HepG2 (cell line): ENCODE results near the gene GFAP.
A peak's percentile ranks its signal among the peaks of the same experiment; 100 is the strongest.

ENCODE experiments used
- EP300 ChIP-seq, 3 experiments: sonication (generic) in 1 of 3; formaldehyde crosslinking in 1 of 3; IDR thresholded peaks; 2 replicates each; pipeline versions ENCODE4 v1.5.1 to v1.6.1; 2011 to 2020; ENCODE audit warnings: low read depth in 2 of 3, low read length in 2 of 3, borderline replicate concordance in 1 of 3, improper control_type of control experiment in 1 of 3, mild to moderate bottlenecking in 1 of 3, missing genetic modification reagents in 1 of 3, moderate library complexity in 1 of 3
- HNRNPH1 ChIP-seq: fragments of 200-400 bp; formaldehyde crosslinking; optimal IDR thresholded peaks from 2 replicates; pipeline ENCODE3; 2017; ENCODE audit warnings: mild to moderate bottlenecking, low read depth, low read length
- MLX ChIP-seq: IDR thresholded peaks from 2 replicates; pipeline ENCODE4 v1.6.1; 2016
- RAD21 ChIP-seq: fragments of 450-650 bp; formaldehyde crosslinking; IDR thresholded peaks from 2 replicates; pipeline ENCODE4 v1.5.0; 2020; ENCODE audit warnings: mild to moderate bottlenecking
- RCOR2 ChIP-seq: IDR thresholded peaks from 2 replicates; pipeline ENCODE4 v1.6.1; 2016; ENCODE audit warnings: missing biosample characterization, missing genetic modification reagents
- TCF7L2 ChIP-seq: IDR thresholded peaks from 2 replicates; pipeline ENCODE4 v1.6.1; 2011; ENCODE audit warnings: mild to moderate bottlenecking, low read depth, low read length, moderate library complexity
- ZNF121 ChIP-seq: sonication (generic); formaldehyde crosslinking; IDR thresholded peaks from 2 replicates; pipeline ENCODE4 v1.5.0; 2020; ENCODE audit warnings: mild to moderate bottlenecking, missing genetic modification reagents
- ZNF124 ChIP-seq: sonication (generic); formaldehyde crosslinking; IDR thresholded peaks from 2 replicates; pipeline ENCODE4 v1.4.0; 2020; ENCODE audit warnings: missing genetic modification reagents

- TF ChIP-seq ZNF121 (no peak), HNRNPH1 (no peak), RAD21 (peak; percentile 42), TCF7L2 (no peak), ZNF124 (CRISPR knock-in tag) (no peak), RCOR2 (CRISPR knock-in tag) (no peak), MLX (CRISPR knock-in tag) (no peak), EP300 (IDR thresholded peaks at IDR 0.05; ENCODE audit: low read depth in 2 of 2, low read length in 2 of 2) (no peak), EP300 (CRISPR knock-in tag; IDR thresholded peaks at IDR 0.05; ENCODE audit: borderline replicate concordance) (no peak)
These were observed 46.6 kb upstream of the GFAP start for GRCh38 chr17:44961921-44962350.
